Measurements from ENCODE around the gene FBLN5.
A peak's percentile ranks its signal among the peaks of the same experiment; 100 is the strongest.

DNA sequence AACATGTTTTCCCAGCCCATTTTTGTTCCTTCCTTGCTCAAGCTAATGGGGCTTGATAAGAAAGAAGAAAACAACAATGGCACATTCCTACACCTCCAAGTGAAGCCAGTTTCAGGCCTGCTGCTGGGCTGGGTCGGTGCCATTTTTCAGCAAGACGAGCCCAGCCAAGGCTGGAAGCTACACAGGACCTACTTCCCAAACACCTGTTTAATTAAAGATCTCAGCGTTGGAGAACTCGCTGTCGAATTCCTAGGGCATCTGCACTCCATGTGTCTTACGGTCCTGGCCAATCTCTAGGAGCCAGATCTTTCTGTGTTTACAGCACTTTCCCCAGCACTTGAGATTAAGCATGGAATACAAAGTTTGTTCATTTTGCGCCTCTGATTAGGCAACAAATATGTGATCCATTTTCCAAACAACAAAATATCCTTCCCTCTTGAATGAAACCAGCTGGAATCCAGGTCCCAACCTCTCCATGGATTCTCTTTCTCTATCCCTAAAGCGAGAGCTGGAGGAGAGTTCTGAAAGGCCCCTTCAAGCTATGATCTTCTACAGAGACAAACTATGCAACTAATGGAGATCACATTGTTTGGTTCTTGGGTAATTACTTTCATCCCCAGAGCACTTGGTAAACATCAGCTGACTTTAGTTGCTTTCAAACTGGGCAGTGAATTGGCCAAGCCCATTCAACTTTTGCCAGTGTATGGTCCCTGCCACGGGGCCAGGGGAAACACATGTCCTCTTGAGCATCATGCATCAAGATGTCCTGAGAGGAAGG is 45.9 kb downstream of the FBLN5 start:
- TF ChIP-seq POLR2A (IDR thresholded peaks at IDR 0.05) (no peak), POLR2AphosphoS5 (IDR thresholded peaks at IDR 0.05) (peak in 2 of 3 donors; percentile 39 to 65), EP300 (IDR thresholded peaks at IDR 0.05) (no peak)
- TF ChIP-seq, protein P1, sequence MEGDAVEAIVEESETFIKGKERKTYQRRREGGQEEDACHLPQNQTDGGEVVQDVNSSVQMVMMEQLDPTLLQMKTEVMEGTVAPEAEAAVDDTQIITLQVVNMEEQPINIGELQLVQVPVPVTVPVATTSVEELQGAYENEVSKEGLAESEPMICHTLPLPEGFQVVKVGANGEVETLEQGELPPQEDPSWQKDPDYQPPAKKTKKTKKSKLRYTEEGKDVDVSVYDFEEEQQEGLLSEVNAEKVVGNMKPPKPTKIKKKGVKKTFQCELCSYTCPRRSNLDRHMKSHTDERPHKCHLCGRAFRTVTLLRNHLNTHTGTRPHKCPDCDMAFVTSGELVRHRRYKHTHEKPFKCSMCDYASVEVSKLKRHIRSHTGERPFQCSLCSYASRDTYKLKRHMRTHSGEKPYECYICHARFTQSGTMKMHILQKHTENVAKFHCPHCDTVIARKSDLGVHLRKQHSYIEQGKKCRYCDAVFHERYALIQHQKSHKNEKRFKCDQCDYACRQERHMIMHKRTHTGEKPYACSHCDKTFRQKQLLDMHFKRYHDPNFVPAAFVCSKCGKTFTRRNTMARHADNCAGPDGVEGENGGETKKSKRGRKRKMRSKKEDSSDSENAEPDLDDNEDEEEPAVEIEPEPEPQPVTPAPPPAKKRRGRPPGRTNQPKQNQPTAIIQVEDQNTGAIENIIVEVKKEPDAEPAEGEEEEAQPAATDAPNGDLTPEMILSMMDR (IDR thresholded peaks at IDR 0.05) = no peak
